Heart right ventricle (tissue), 16 donors: ENCODE measurements around the gene RPP30. TPM values are rescaled to one million over a fixed set of nuclear protein-coding genes. Genes with fewer than 3 reads are reported as not detected.

ENCODE experiments used
- ATAC-seq, 8 donors: fragments of 200-7000 bp; cut with Tn5 transposase; one replicate each; pipeline ENCODE4 v1.9.1; 2020; ENCODE audit warnings: mild to moderate bottlenecking in 8 of 8, moderate library complexity in 8 of 8, moderate number of reproducible peaks in 1 of 8
- DNase-seq, 2 donors: peaks; one replicate each; pipeline ENCODE4 v3.0.0-alpha.2; 2020
- H3K27ac ChIP-seq, 10 donors: fragments of 200-600 bp; sonication (generic) in 2 of 10; one replicate each; pipeline versions ENCODE4 v1.5.0 to v1.8.0; 2020 to 2022; ENCODE audit warnings: mild to moderate bottlenecking in 3 of 10
- H3K27me3 ChIP-seq, 7 donors: fragments of 200-600 bp; one replicate each; pipeline ENCODE4 v1.8.0; 2021 to 2022; ENCODE audit warnings: mild to moderate bottlenecking in 2 of 7
- H3K36me3 ChIP-seq, 9 donors: fragments of 200-600 bp; sonication (generic) in 1 of 9; one replicate each; pipeline versions ENCODE4 v1.5.0 to v1.8.0; 2020 to 2022; ENCODE audit warnings: mild to moderate bottlenecking in 2 of 9
- H3K4me1 ChIP-seq, 9 donors: fragments of 200-600 bp; sonication (generic) in 1 of 9; one replicate each; pipeline versions ENCODE4 v1.5.0 to v1.8.0; 2020 to 2022; ENCODE audit warnings: mild to moderate bottlenecking in 4 of 9
- H3K4me3 ChIP-seq, 10 donors: fragments of 200-600 bp; sonication (generic) in 2 of 10; one replicate each; pipeline versions ENCODE4 v1.5.0 to v1.8.0; 2020 to 2022; ENCODE audit warnings: mild to moderate bottlenecking in 7 of 10, moderate library complexity in 2 of 10
- H3K9me3 ChIP-seq, 11 donors: fragments of 200-600 bp in 10 of 11; sonication (generic) in 2 of 11; one replicate each; pipeline versions ENCODE4 v1.5.0 to v1.8.0; 2013 to 2022; ENCODE audit warnings: mild to moderate bottlenecking in 2 of 11, control low read depth in 1 of 11, moderate library complexity in 1 of 11
- CTCF ChIP-seq, 9 donors: fragments of 200-600 bp; sonication (generic) in 2 of 9; IDR thresholded peaks; one replicate each; pipeline versions ENCODE4 v1.5.0 to v1.8.0; 2021 to 2022; ENCODE audit warnings: antibody characterized with exemption in 9 of 9, mild to moderate bottlenecking in 5 of 9, moderate library complexity in 1 of 9
- WGBS, 2 donors: extraction: QIAGEN DNeasy Blood & Tissue Kit; methylation state at CpG; one replicate each; pipeline ENCODE4 v1.1.7; 2013; ENCODE audit warnings: inconsistent platforms in 1 of 2; 5-methylcytosine and 5-hydroxymethylcytosine counted together
- intact Hi-C, 10 donors: fragments of 100-400 bp; cut with DNase I; formaldehyde crosslinking; loops; one replicate each; pipeline versions ENCODE4 v1.11.1 to v1.14.2; 2022
- long read RNA-seq, 3 donors: library from polyadenylated mRNA; unstranded; transcript quantifications; one replicate each; pipeline ENCODE4 v2.0.0, GENCODE V29; 2020 to 2021
- polyA plus RNA-seq, 2 donors: library from polyadenylated mRNA; stranded (reverse); fragments of 200-250 nt; gene quantifications; one replicate each; pipeline ENCODE4 v1.2.3, GENCODE V29; 2013
- total RNA-seq, 10 donors: library from RNA; stranded (reverse); fragmentation: NEBNext Ultra II Directional in 3 of 10; extraction: Animal tissue kit (Norgen Biotek cat#: 25700) in 3 of 10; gene quantifications; one replicate each; pipeline versions ENCODE4 v1.2.1 to v1.2.4, GENCODE V29; 2021 to 2023
- donor health status: Arrhythmogenic right ventricular cardiomyopathy.
- donor health status: ischemic (EF 13 %, LVEDD 7.1; RV severe dilation, severe dysfunction).
- donor health status: healthy with polysubstance abuse.
- donor health status: DM: no; HTN: yes; CAD: no.
- donor health status: DM: no; HTN: no; CAD: no.
- donor health status: ischemic (EF 25% LVEDD 6.9; RV normal size, moderate dysfunction).
- donor health status: ischemic (EF 25% LVEDD 5.7; RV mildly dilated, moderate dysfunction).
- donor health status: healthy.
- donor health status: DM: yes; HTN: yes; CAD: no.
- donor health status: Ischemic cardiomyopathy.
- donor health status: ischemic (EF 35%, LVEDD 5.7; RV mildly dilated, moderate dysfunction).
- donor health status: nonischemic (EF 11% LVEDD 7.7; RV severe dilation, severe dysfunction).
- donor health status: DM: yes; HTN: yes; CAD: no.
- donor health status: PGD.
- donor health status: ischemic (EF 29% LVEDD 5.4; RV normal size, mild dysfunction).
- donor health status: nonischemic (EF 23%, LVEDD 6.1; RV moderate dilation, normal function).

Gene RPP30
- total RNA-seq (10 to 100 TPM; 27.9 to 40.4 (median 33.3) TPM), polyA plus RNA-seq (10 to 100 TPM; 33.4 to 41.8 TPM)
- long read RNA-seq, donor 1, partial matches to known transcripts, result 2 of 12 reads
- long read RNA-seq, donor 1, other reads (novel, unspliced or antisense), result 5 of 12 reads
- long read RNA-seq, donor 2, transcript RPP30-202 (11 exons, 2,589 nt), result major isoform, 5 of 9 reads
- long read RNA-seq, donor 2, partial matches to known transcripts, result 1 of 9 reads
- long read RNA-seq, donor 2, other reads (novel, unspliced or antisense), result 2 of 9 reads
- long read RNA-seq, donor 3, transcript RPP30-202 (11 exons, 2,589 nt), result major isoform, 5 of 17 reads
- long read RNA-seq, donor 3, partial matches to known transcripts, result 3 of 17 reads
- long read RNA-seq, donor 3, other reads (novel, unspliced or antisense), result 9 of 17 reads

- DNase-seq (peak; percentile 83), ATAC-seq (peak; percentile 98 to 99 (median 99))
- WGBS, 2 donors, result 0% methylated on average over 43 of the region's 43 CpGs
- Histone ChIP-seq H3K36me3 (peaks cover 0 to 27% (median 16%) of the 10 kb centered on the region in 9 donors), H3K27ac (peak within 1 kb of the TSS in 9 of 10 donors; percentile 13 to 79 (median 62)), H3K9me3 (peaks cover 0 to 11% (median 0%) of the 10 kb centered on the region in 11 donors), H3K4me1 (peaks cover 0 to 31% (median 18%) of the 10 kb centered on the region in 9 donors), H3K4me3 (peak within 1 kb of the TSS; percentile 47 to 92 (median 74)), H3K27me3 (peaks cover 0 to 8% (median 3%) of the 10 kb centered on the region in 7 donors)
- intact Hi-C loops, result loop anchor here in 3 of 10 donors (5.0 to 10.0 kb wide), 2 partner anchors 513 to 1080 kb away; no protein-coding TSS in a partner anchor
- TF ChIP-seq CTCF (IDR thresholded peaks at IDR 0.05), result no peak
Measured at GRCh38 chr10:90871766-90872647, at the start of gene RPP30. TSS of gene RPP30 (plus strand) at chr10:90871974. CDS start at chr10:90871987, 13 bp downstream.

GRCh38 chr10:90822508-90822907 lies 49.3 kb upstream of the RPP30 start:
- TF ChIP-seq CTCF (IDR thresholded peaks at IDR 0.05), result no peak
- Histone ChIP-seq H3K9me3 (peaks cover 0 to 43% (median 0%) of the 10 kb centered on the region in 11 donors), H3K36me3 (no peaks in the 10 kb centered on the region), H3K4me3 (no peak overlapping the region), H3K27ac (no peak overlapping the region), H3K4me1 (no peaks in the 10 kb centered on the region), H3K27me3 (peaks cover 0 to 10% (median 0%) of the 10 kb centered on the region in 7 donors)
- ATAC-seq (no peak), DNase-seq (no peak)
- intact Hi-C loops, result no loop called here
- WGBS, 2 donors, result 67 to 75% methylated on average over 1 of the region's 1 CpG

- no peak for TF ChIP-seq CTCF (IDR thresholded peaks at IDR 0.05)
- ATAC-seq, result no peak
- intact Hi-C loops, result no loop called here
- DNase-seq, result no peak
- no peak overlapping the region for H3K27ac ChIP-seq
- H3K9me3 ChIP-seq, result peaks cover 0 to 12% (median 0%) of the 10 kb centered on the region in 11 donors
- no peaks in the 10 kb centered on the region for H3K4me1 ChIP-seq
- H3K27me3 ChIP-seq, result peaks cover 0 to 2% (median 0%) of the 10 kb centered on the region in 7 donors
- WGBS, 2 donors, result 90 to 94% methylated on average over 17 of the region's 17 CpGs
- H3K36me3 ChIP-seq, result no peaks in the 10 kb centered on the region
- no peak overlapping the region for H3K4me3 ChIP-seq
Measured at GRCh38 chr10:90832111-90832510, 39.7 kb upstream of the RPP30 start.

- no peak for TF ChIP-seq CTCF (IDR thresholded peaks at IDR 0.05)
- intact Hi-C loops, result no loop called here
- ATAC-seq (no peak), DNase-seq (no peak)
- no peak overlapping the region for H3K27ac ChIP-seq
- peaks cover 0 to 6% (median 0%) of the 10 kb centered on the region in 11 donors for H3K9me3 ChIP-seq
- peaks cover 0 to 2% (median 0%) of the 10 kb centered on the region in 7 donors for H3K27me3 ChIP-seq
- H3K36me3 ChIP-seq, result no peaks in the 10 kb centered on the region
- 73 to 78% methylated on average over 3 of the region's 3 CpGs for WGBS, 2 donors
- H3K4me3 ChIP-seq, result no peak overlapping the region
- no peaks in the 10 kb centered on the region for H3K4me1 ChIP-seq
Measured at GRCh38 chr10:90834326-90834725, 37.4 kb upstream of the RPP30 start.
